Stimulated activated CD4-positive, alpha-beta T cell treated with anti-CD3 and anti-CD28 coated beads, TNF-alpha, amount 100 ng/mL, for 4 hours (primary cell): Measurements from ENCODE around the gene KIFC3.
A peak's percentile ranks its signal among the peaks of the same experiment; 100 is the strongest.
"Not testable (repeated sequence)": the region's sequence is repeated elsewhere in the genome, so short reads cannot be mapped to it uniquely, and the experiment has no call there.

Experiments used
- DNase-seq, 3 experiments: peaks; one replicate each; pipeline ENCODE4 v3.0.0-alpha.2; 2020; ENCODE audit warnings: low read depth in 3 of 3

Gene KIFC3

GRCh38 chr16:57802341-57803133, at the start of gene KIFC3:
TSS of gene KIFC3 (minus strand) at chr16:57802491. CDS start at chr16:57798243, 4,248 bp downstream.
- peak; percentile 47 to 62 (median 54) for DNase-seq

GRCh38 chr16:57848181-57848580, 45.9 kb upstream of the KIFC3 start:
- no peak for DNase-seq

GRCh38 chr16:57846931-57847330, 44.6 kb upstream of the KIFC3 start:
- DNase-seq: not testable (repeated sequence)

GRCh38 chr16:57846078-57846697, 43.9 kb upstream of the KIFC3 start:
- DNase-seq: no peak

GRCh38 chr16:57845115-57845514, 42.8 kb upstream of the KIFC3 start:
- DNase-seq: no peak

- DNase-seq: no peak
Observed at GRCh38 chr16:57844416-57845030, 42.2 kb upstream of the KIFC3 start.

- no peak for DNase-seq
Observed at GRCh38 chr16:57843400-57843799, 41.1 kb upstream of the KIFC3 start.

GRCh38 chr16:57842601-57843000, 40.3 kb upstream of the KIFC3 start:
- DNase-seq: no peak

GRCh38 chr16:57840833-57841232, 38.5 kb upstream of the KIFC3 start:
- no peak for DNase-seq

GRCh38 chr16:57838161-57838560, 35.9 kb upstream of the KIFC3 start:
- no peak for DNase-seq

GRCh38 chr16:57837305-57838125, 35.2 kb upstream of the KIFC3 start:
- no peak for DNase-seq

- not testable (repeated sequence) for DNase-seq
Observed at GRCh38 chr16:57835439-57835838, 33.1 kb upstream of the KIFC3 start.

- no peak for DNase-seq
Observed at GRCh38 chr16:57834936-57835335, 32.6 kb upstream of the KIFC3 start.

- DNase-seq: no peak
Observed at GRCh38 chr16:57830890-57831484, 28.7 kb upstream of the KIFC3 start.

- no peak for DNase-seq
Observed at GRCh38 chr16:57829969-57830360, 27.7 kb upstream of the KIFC3 start.

GRCh38 chr16:57828272-57829161, 26.2 kb upstream of the KIFC3 start:
- DNase-seq: no peak

GRCh38 chr16:57826706-57827625, 24.7 kb upstream of the KIFC3 start:
- no peak for DNase-seq

- DNase-seq: no peak
Observed at GRCh38 chr16:57826052-57826451, 23.8 kb upstream of the KIFC3 start.

- no peak for DNase-seq
Observed at GRCh38 chr16:57825298-57826044, 23.2 kb upstream of the KIFC3 start.
